Liver (tissue), 9 donors: ENCODE results near the gene IFNGR1. TPM values are rescaled to one million over a fixed set of nuclear protein-coding genes. Genes with fewer than 3 reads are reported as not detected.

Experiments
- DNase-seq: peaks from one replicate; pipeline ENCODE4 v3.0.0-alpha.2; 2017; ENCODE audit warnings: low spot score
- H3K27ac ChIP-seq, 2 donors: one replicate each; pipeline ENCODE4 v1.7.0; 2013; ENCODE audit warnings: inconsistent platforms in 2 of 2, low read length in 2 of 2, control low read depth in 1 of 2, low read depth in 1 of 2, mild to moderate bottlenecking in 1 of 2
- H3K27me3 ChIP-seq, 4 donors: one replicate each; pipeline versions ENCODE4 v1.6.1 to v1.7.0; 2013; ENCODE audit warnings: low read length in 3 of 4, inconsistent platforms in 1 of 4, mild to moderate bottlenecking in 1 of 4, moderate library complexity in 1 of 4; ENCODE audit not compliant: control insufficient read depth in 4 of 4, insufficient read depth in 4 of 4
- H3K36me3 ChIP-seq, 4 donors: one replicate each; pipeline versions ENCODE4 v1.6.1 to v1.7.0; 2013; ENCODE audit warnings: low read length in 3 of 4, mild to moderate bottlenecking in 3 of 4, low read depth in 1 of 4, moderate library complexity in 1 of 4; ENCODE audit not compliant: control insufficient read depth in 4 of 4, insufficient read depth in 3 of 4
- H3K4me1 ChIP-seq, 4 donors: one replicate each; pipeline versions ENCODE4 v1.6.1 to v1.7.0; 2013; ENCODE audit warnings: low read length in 3 of 4, mild to moderate bottlenecking in 3 of 4, moderate library complexity in 1 of 4; ENCODE audit not compliant: control insufficient read depth in 4 of 4, insufficient read depth in 4 of 4
- H3K4me3 ChIP-seq, 3 donors: one replicate each; pipeline versions ENCODE4 v1.6.1 to v1.7.0; 2013; ENCODE audit warnings: low read length in 3 of 3, control low read depth in 1 of 3, low read depth in 1 of 3, mild to moderate bottlenecking in 1 of 3
- H3K9ac ChIP-seq, 2 donors: one replicate each; pipeline ENCODE4 v1.7.0; 2013; ENCODE audit warnings: low read length in 2 of 2, mild to moderate bottlenecking in 2 of 2, moderate library complexity in 2 of 2, control low read depth in 1 of 2, low read depth in 1 of 2
- H3K9me3 ChIP-seq, 4 donors: one replicate each; pipeline versions ENCODE4 v1.6.1 to v1.7.0; 2013; ENCODE audit warnings: low read length in 3 of 4; ENCODE audit not compliant: control insufficient read depth in 4 of 4
- EGR1 ChIP-seq, 2 donors: IDR thresholded peaks; 2 replicates each; pipeline ENCODE4 v1.6.1; 2016 to 2018; ENCODE audit warnings: antibody characterized with exemption in 2 of 2, low read depth in 2 of 2
- FOXA1 ChIP-seq: IDR thresholded peaks from 2 replicates; pipeline ENCODE4 v1.6.1; 2016; ENCODE audit warnings: antibody characterized with exemption
- GABPA ChIP-seq, 2 donors: IDR thresholded peaks in 1 of 2; conservative IDR thresholded peaks in 1 of 2; 2 replicates each; pipeline ENCODE4 v1.6.1; 2016; ENCODE audit warnings: antibody characterized with exemption in 2 of 2, mild to moderate bottlenecking in 1 of 2, moderate library complexity in 1 of 2
- JUND ChIP-seq, 2 donors: IDR thresholded peaks; 2 replicates each; pipeline ENCODE4 v1.6.1; 2016; ENCODE audit warnings: antibody characterized with exemption in 2 of 2
- NR2F2 ChIP-seq: IDR thresholded peaks from 2 replicates; pipeline ENCODE4 v1.6.1; 2016; ENCODE audit warnings: antibody characterized with exemption
- RAD21 ChIP-seq, 2 donors: IDR thresholded peaks; 2 replicates each; pipeline ENCODE4 v1.6.1; 2016; ENCODE audit warnings: antibody characterized with exemption in 2 of 2, mild to moderate bottlenecking in 2 of 2
- RXRA ChIP-seq, 2 donors: IDR thresholded peaks; 2 replicates each; pipeline ENCODE4 v1.6.1; 2017 to 2018; ENCODE audit warnings: antibody characterized with exemption in 2 of 2, mild to moderate bottlenecking in 1 of 2
- SP1 ChIP-seq: IDR thresholded peaks from 2 replicates; pipeline ENCODE4 v1.6.1; 2018; ENCODE audit warnings: antibody characterized with exemption, mild to moderate bottlenecking
- YY1 ChIP-seq: IDR thresholded peaks from 2 replicates; pipeline ENCODE4 v1.6.1; 2016; ENCODE audit warnings: antibody characterized with exemption, mild to moderate bottlenecking
- WGBS: extraction: QIAGEN DNeasy Blood & Tissue Kit; methylation state at CpG from one replicate; pipeline ENCODE4 v1.1.7; 2013; 5-methylcytosine and 5-hydroxymethylcytosine counted together
- polyA plus RNA-seq, 2 donors: library from polyadenylated mRNA; stranded (reverse) in 1 of 2; unstranded in 1 of 2; fragments of 200-250 nt in 1 of 2; fragments of >200 nt in 1 of 2; fragmentation: Nextera tagmentation in 1 of 2; extraction: Ambion mirVana in 1 of 2; gene quantifications; one replicate each; pipeline versions ENCODE4 v1.2.1 to v1.2.3, GENCODE V29; 2013 to 2015
- total RNA-seq, 2 donors: library from RNA; depleted of rRNA; stranded (reverse); fragments of >200 nt; gene quantifications; one replicate each; pipeline ENCODE4 v1.2.3, GENCODE V29; 2014
- TF ChIP-seq, protein P1 (sequence below): IDR thresholded peaks from 2 replicates; pipeline ENCODE4 v1.6.1; 2016; ENCODE audit warnings: antibody characterized with exemption
- TF ChIP-seq, protein P2 (sequence below): IDR thresholded peaks from 2 replicates; pipeline ENCODE4 v1.6.1; 2016; ENCODE audit warnings: antibody characterized with exemption, mild to moderate bottlenecking
- TF ChIP-seq, protein P3 (sequence below): IDR thresholded peaks from 2 replicates; pipeline ENCODE4 v1.6.1; 2016; ENCODE audit warnings: antibody characterized with exemption
- TF ChIP-seq, protein P4 (sequence below): fragments of 150-350 bp; IDR thresholded peaks from 2 replicates; pipeline ENCODE4 v1.5.1; 2017; ENCODE audit warnings: improper control_type of control experiment, low read depth, low read length; ENCODE audit not compliant: missing input control
- donor health status: healthy.
- donor health status: healthy.
- donor health status: healthy.
- donor health status: healthy.
- donor health status: healthy.

The IFNGR1 gene
- total and polyA plus RNA-seq, 4 donors, result 33.9 to 57.8 (median 39.0) TPM

DNA sequence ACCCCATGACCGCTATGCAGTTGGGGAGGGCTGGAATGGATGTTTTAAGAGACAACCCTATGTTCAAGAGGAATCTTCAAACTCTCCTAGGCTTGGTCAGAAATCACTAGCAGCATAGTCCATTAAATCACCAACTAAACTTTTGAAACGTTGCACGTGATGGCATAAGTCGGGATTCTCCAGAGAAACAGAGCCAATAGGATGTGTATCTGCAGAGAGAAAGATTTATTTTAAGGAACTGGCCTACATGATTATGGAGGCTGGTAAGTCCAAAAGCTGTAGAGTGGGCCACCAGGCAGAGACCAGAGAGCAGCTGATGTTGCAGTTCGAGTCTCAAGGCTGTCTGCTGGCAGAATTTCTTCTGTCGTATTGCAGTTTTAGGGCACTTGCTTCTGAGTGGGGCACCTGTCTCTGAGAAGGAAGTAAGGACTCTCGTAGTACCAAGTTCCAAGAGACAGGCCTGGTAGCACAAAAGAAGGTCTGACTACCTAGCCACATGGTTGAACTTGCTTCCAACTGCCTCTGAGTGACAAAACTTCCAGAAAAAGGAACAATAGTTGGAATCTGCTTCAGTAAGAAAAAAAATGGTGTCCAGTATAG, 11.9 kb upstream of the IFNGR1 start:
- H3K27me3 ChIP-seq, result no peaks in the 10 kb centered on the region
- no peaks in the 10 kb centered on the region for H3K4me1 ChIP-seq
- no peaks in the 10 kb centered on the region for H3K9me3 ChIP-seq
- no peak for DNase-seq
- no peak overlapping the region for H3K27ac ChIP-seq
- H3K9ac ChIP-seq, result no peak overlapping the region
- TF ChIP-seq SP1 (no peak), YY1 (no peak), NR2F2 (no peak), GABPA (IDR thresholded peaks at IDR 0.05 in 1 of 2, conservative IDR thresholded peaks at IDR 0.05 in 1 of 2) (no peak), EGR1 (IDR thresholded peaks at IDR 0.05; ENCODE audit: low read depth in 2 of 2) (no peak), RXRA (IDR thresholded peaks at IDR 0.05) (no peak), FOXA1 (no peak)
- TF ChIP-seq, protein P1, sequence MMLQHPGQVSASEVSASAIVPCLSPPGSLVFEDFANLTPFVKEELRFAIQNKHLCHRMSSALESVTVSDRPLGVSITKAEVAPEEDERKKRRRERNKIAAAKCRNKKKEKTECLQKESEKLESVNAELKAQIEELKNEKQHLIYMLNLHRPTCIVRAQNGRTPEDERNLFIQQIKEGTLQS, result no peak
- TF ChIP-seq, protein P2, sequence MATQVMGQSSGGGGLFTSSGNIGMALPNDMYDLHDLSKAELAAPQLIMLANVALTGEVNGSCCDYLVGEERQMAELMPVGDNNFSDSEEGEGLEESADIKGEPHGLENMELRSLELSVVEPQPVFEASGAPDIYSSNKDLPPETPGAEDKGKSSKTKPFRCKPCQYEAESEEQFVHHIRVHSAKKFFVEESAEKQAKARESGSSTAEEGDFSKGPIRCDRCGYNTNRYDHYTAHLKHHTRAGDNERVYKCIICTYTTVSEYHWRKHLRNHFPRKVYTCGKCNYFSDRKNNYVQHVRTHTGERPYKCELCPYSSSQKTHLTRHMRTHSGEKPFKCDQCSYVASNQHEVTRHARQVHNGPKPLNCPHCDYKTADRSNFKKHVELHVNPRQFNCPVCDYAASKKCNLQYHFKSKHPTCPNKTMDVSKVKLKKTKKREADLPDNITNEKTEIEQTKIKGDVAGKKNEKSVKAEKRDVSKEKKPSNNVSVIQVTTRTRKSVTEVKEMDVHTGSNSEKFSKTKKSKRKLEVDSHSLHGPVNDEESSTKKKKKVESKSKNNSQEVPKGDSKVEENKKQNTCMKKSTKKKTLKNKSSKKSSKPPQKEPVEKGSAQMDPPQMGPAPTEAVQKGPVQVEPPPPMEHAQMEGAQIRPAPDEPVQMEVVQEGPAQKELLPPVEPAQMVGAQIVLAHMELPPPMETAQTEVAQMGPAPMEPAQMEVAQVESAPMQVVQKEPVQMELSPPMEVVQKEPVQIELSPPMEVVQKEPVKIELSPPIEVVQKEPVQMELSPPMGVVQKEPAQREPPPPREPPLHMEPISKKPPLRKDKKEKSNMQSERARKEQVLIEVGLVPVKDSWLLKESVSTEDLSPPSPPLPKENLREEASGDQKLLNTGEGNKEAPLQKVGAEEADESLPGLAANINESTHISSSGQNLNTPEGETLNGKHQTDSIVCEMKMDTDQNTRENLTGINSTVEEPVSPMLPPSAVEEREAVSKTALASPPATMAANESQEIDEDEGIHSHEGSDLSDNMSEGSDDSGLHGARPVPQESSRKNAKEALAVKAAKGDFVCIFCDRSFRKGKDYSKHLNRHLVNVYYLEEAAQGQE, result no peak
- TF ChIP-seq, protein P3, sequence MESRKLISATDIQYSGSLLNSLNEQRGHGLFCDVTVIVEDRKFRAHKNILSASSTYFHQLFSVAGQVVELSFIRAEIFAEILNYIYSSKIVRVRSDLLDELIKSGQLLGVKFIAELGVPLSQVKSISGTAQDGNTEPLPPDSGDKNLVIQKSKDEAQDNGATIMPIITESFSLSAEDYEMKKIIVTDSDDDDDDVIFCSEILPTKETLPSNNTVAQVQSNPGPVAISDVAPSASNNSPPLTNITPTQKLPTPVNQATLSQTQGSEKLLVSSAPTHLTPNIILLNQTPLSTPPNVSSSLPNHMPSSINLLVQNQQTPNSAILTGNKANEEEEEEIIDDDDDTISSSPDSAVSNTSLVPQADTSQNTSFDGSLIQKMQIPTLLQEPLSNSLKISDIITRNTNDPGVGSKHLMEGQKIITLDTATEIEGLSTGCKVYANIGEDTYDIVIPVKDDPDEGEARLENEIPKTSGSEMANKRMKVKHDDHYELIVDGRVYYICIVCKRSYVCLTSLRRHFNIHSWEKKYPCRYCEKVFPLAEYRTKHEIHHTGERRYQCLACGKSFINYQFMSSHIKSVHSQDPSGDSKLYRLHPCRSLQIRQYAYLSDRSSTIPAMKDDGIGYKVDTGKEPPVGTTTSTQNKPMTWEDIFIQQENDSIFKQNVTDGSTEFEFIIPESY, result no peak
- TF ChIP-seq, protein P4, sequence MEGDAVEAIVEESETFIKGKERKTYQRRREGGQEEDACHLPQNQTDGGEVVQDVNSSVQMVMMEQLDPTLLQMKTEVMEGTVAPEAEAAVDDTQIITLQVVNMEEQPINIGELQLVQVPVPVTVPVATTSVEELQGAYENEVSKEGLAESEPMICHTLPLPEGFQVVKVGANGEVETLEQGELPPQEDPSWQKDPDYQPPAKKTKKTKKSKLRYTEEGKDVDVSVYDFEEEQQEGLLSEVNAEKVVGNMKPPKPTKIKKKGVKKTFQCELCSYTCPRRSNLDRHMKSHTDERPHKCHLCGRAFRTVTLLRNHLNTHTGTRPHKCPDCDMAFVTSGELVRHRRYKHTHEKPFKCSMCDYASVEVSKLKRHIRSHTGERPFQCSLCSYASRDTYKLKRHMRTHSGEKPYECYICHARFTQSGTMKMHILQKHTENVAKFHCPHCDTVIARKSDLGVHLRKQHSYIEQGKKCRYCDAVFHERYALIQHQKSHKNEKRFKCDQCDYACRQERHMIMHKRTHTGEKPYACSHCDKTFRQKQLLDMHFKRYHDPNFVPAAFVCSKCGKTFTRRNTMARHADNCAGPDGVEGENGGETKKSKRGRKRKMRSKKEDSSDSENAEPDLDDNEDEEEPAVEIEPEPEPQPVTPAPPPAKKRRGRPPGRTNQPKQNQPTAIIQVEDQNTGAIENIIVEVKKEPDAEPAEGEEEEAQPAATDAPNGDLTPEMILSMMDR, result no peak
- no peaks in the 10 kb centered on the region for H3K36me3 ChIP-seq
- WGBS, result 91% methylated on average over 7 of the region's 7 CpGs
- H3K4me3 ChIP-seq, result no peak overlapping the region

DNA sequence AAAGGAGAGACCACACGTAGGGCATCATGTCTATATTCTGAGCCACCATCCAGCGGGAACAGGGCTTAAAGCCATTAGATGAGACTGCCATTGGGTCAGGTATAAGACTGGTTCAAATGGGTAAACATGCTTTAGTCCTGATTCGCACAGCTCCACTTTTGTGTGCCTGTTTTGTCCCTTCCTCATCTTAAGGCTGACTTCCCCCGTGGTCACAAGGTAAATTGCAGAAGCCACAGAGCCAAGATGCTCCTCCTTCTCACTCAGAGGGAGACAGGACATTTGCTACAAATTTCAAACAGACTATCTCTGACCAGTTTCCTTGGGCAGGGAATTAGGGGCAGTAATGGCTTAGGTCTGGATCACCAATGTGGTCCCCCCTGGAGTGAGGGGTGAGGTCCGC, 11.4 kb upstream of the IFNGR1 start:
- Histone ChIP-seq H3K27ac (no peak overlapping the region), H3K4me3 (no peak overlapping the region), H3K27me3 (no peaks in the 10 kb centered on the region), H3K9me3 (no peaks in the 10 kb centered on the region), H3K4me1 (no peaks in the 10 kb centered on the region), H3K36me3 (no peaks in the 10 kb centered on the region), H3K9ac (no peak overlapping the region)
- no peak for DNase-seq
- TF ChIP-seq NR2F2, result no peak
- TF ChIP-seq YY1, result no peak
- no peak for TF ChIP-seq RAD21 (IDR thresholded peaks at IDR 0.05)
- TF ChIP-seq, protein P4, result no peak
- TF ChIP-seq, protein P2, result no peak
- no peak for TF ChIP-seq RXRA (IDR thresholded peaks at IDR 0.05)
- no peak for TF ChIP-seq EGR1 (IDR thresholded peaks at IDR 0.05; ENCODE audit: low read depth in 2 of 2)
- no peak for TF ChIP-seq JUND (IDR thresholded peaks at IDR 0.05)
- TF ChIP-seq GABPA (IDR thresholded peaks at IDR 0.05 in 1 of 2, conservative IDR thresholded peaks at IDR 0.05 in 1 of 2), result no peak
- TF ChIP-seq, protein P3, result no peak
- WGBS, result 85% methylated on average over 5 of the region's 5 CpGs
